CD4-positive, alpha-beta T cell (primary cell): Measurements from ENCODE around the gene CCDC136. TPM values are rescaled to one million over a fixed set of nuclear protein-coding genes. Genes with fewer than 3 reads are reported as not detected.

ENCODE experiments used
- ATAC-seq: fragments of 200-7000 bp; cut with Tn5 transposase; one replicate; pipeline ENCODE4 v1.10.0; 2022; ENCODE audit warnings: mild to moderate bottlenecking; ENCODE audit not compliant: poor library complexity
- CTCF ChIA-PET: fragments of 350-600 bp; sonication (Branson Sonifier 250); formaldehyde crosslinking; loops from one replicate; lab custom pipeline; 2021; ENCODE audit warnings: antibody characterized with exemption, inconsistent platforms; lab: Charles Lee
- POLR2A ChIA-PET: fragments of 350-600 bp; sonication (Branson Sonifier 250); formaldehyde crosslinking; loops from one replicate; lab custom pipeline; 2021; ENCODE audit warnings: antibody characterized with exemption, inconsistent platforms; lab: Charles Lee
- DNase-seq, 14 experiments: peaks; one replicate each; pipeline ENCODE4 v3.0.0-alpha.2; 2013 to 2020; ENCODE audit warnings: mixed read lengths in 2 of 14
- H3K27ac ChIP-seq, 2 donors: one replicate each; pipeline versions ENCODE4 v1.5.1 to v1.7.0; 2013; ENCODE audit warnings: low read length in 2 of 2, low read depth in 1 of 2, mild to moderate bottlenecking in 1 of 2
- H3K27me3 ChIP-seq, 2 experiments: 1 replicate in 1 of 2; 2 replicates in 1 of 2; pipeline versions ENCODE4 v1.6.1 to v1.7.0; 2013; ENCODE audit warnings: low read length in 2 of 2, control low read depth in 1 of 2, mild to moderate bottlenecking in 1 of 2, moderate library complexity in 1 of 2; ENCODE audit not compliant: insufficient read depth in 2 of 2, control insufficient read depth in 1 of 2
- H3K36me3 ChIP-seq: one replicate; pipeline ENCODE4 v1.6.1; 2013; ENCODE audit warnings: low read length, control low read depth; ENCODE audit not compliant: insufficient read depth
- H3K4me1 ChIP-seq: one replicate; pipeline ENCODE4 v1.6.1; 2013; ENCODE audit warnings: low read length, control low read depth; ENCODE audit not compliant: insufficient read depth
- H3K4me3 ChIP-seq: one replicate; pipeline ENCODE4 v1.5.1; 2013; ENCODE audit warnings: mild to moderate bottlenecking, low read length, moderate library complexity
- H3K9me3 ChIP-seq, 2 experiments: 1 replicate in 1 of 2; 2 replicates in 1 of 2; pipeline versions ENCODE4 v1.6.1 to v1.7.0; 2013; ENCODE audit warnings: low read length in 2 of 2, mild to moderate bottlenecking in 2 of 2, control low read depth in 1 of 2, moderate library complexity in 1 of 2; ENCODE audit not compliant: control insufficient read depth in 1 of 2, insufficient read depth in 1 of 2
- H3K27ac Mint-ChIP-seq: one replicate; pipeline ENCODE4 v1.8.0; 2020; ENCODE audit warnings: mixed read lengths
- H3K27me3 Mint-ChIP-seq: one replicate; pipeline ENCODE4 v1.8.0; 2021; ENCODE audit warnings: mixed read lengths
- H3K36me3 Mint-ChIP-seq: one replicate; pipeline ENCODE4 v1.8.0; 2021; ENCODE audit warnings: low read depth, mixed read lengths
- H3K4me1 Mint-ChIP-seq: one replicate; pipeline ENCODE4 v1.8.0; 2021; ENCODE audit warnings: low read depth, mixed read lengths
- H3K4me3 Mint-ChIP-seq: one replicate; pipeline ENCODE4 v1.8.0; 2020; ENCODE audit warnings: mild to moderate bottlenecking, mixed read lengths
- H3K9me3 Mint-ChIP-seq: one replicate; pipeline ENCODE4 v1.8.0; 2020; ENCODE audit warnings: mixed read lengths
- intact Hi-C, 2 experiments: fragments of 100-400 bp; cut with DNase I in 1 of 2; cut with micrococcal nuclease in 1 of 2; formaldehyde crosslinking; loops; one replicate each; pipeline versions ENCODE4 v1.15.1 to v1.9.0; 2023 to 2025; cut with DNase I, micrococcal nuclease
- total RNA-seq, 174 experiments: library from RNA in 2 of 174; stranded (reverse) in 2 of 174; gene quantifications; one replicate each; pipeline ENCODE4 v1.2.3 and lab custom pipeline; 2021 to 2026
- TF ChIP-seq, protein P1 (sequence below): fragments of 200-600 bp; IDR thresholded peaks from one replicate; pipeline ENCODE4 v1.8.0; 2022; ENCODE audit warnings: antibody characterized with exemption, mild to moderate bottlenecking

The CCDC136 gene
- total RNA-seq, 2 experiments from 2014 or later = 4.5 to 4.9 TPM

DNA sequence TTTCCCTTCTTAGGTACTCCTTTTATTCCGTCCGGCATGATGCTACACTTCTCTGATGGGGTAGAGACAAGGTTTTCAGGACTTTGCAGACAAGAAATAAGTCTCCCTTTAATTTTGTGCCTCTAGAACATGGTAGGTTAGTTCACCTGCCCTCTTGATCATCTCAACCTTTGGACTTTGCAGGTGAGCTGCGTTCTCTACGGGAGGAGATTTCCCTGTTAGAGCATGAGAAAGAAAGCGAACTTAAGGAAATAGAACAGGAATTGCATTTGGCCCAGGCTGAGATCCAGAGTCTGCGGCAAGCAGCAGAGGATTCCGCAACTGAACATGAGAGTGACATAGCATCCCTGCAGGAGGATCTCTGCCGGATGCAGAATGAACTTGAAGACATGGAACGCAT lies 9.2 kb downstream of the CCDC136 start:
- CTCF ChIA-PET = no interaction called here
- H3K36me3 Mint-ChIP-seq = peaks cover 17% of the 10 kb centered on the region
- H3K9me3 Mint-ChIP-seq = no peaks in the 10 kb centered on the region

DNA sequence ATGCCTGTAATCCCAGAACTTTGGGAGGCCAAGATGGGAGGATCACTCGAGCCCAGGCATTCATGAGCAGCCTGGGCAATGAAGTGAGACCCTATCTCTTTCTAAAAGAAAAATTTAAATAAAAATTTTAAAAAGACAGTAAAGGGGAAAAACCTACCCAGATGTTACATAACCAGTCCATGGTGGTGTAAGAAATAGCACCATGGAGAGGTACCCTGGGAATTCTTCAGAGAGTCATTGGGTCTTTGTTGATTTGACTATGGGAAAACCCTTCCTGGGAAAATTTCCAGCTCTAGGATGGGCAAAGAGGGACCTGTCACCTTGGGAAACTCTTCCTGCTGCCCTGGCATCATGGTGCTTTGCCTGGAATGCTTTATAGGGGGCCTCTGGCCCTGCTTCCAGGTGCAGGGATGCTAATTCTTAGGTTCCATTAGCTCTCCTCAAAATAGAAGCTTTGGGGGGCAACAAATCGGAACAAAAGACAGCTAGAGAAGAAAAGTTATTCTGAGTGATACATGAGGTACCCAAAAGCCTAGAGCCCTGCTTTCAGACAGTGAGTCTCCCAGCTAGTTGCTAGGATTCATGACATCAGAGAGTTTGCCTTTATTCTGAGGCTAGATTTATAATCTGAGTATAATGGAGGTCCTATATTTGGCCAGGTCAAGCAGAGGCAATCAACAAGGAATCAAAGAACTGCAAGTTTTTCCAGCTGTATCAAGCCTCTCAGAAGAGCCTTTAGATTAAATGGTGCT lies 10.1 kb downstream of the CCDC136 start:
- H3K4me3 Mint-ChIP-seq = no peak overlapping the region
- H3K4me1 Mint-ChIP-seq = no peaks in the 10 kb centered on the region
- Histone ChIP-seq H3K36me3 (peaks cover 10% of the 10 kb centered on the region), H3K9me3 (no peaks in the 10 kb centered on the region), H3K27ac (no peak overlapping the region), H3K4me3 (no peak overlapping the region), H3K4me1 (no peaks in the 10 kb centered on the region), H3K27me3 (no peaks in the 10 kb centered on the region)
- no peaks in the 10 kb centered on the region for H3K9me3 Mint-ChIP-seq
- TF ChIP-seq, protein P1, sequence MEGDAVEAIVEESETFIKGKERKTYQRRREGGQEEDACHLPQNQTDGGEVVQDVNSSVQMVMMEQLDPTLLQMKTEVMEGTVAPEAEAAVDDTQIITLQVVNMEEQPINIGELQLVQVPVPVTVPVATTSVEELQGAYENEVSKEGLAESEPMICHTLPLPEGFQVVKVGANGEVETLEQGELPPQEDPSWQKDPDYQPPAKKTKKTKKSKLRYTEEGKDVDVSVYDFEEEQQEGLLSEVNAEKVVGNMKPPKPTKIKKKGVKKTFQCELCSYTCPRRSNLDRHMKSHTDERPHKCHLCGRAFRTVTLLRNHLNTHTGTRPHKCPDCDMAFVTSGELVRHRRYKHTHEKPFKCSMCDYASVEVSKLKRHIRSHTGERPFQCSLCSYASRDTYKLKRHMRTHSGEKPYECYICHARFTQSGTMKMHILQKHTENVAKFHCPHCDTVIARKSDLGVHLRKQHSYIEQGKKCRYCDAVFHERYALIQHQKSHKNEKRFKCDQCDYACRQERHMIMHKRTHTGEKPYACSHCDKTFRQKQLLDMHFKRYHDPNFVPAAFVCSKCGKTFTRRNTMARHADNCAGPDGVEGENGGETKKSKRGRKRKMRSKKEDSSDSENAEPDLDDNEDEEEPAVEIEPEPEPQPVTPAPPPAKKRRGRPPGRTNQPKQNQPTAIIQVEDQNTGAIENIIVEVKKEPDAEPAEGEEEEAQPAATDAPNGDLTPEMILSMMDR = no peak
- ATAC-seq (no peak), DNase-seq (no peak)
- no peaks in the 10 kb centered on the region for H3K27me3 Mint-ChIP-seq
- no peak overlapping the region for H3K27ac Mint-ChIP-seq
- intact Hi-C loops = no loop called here
- ChIA-PET POLR2A (no interaction called here), CTCF (no interaction called here)
- H3K36me3 Mint-ChIP-seq = peaks cover 20% of the 10 kb centered on the region

More for the DNA sequence above, 9.2 kb downstream of the CCDC136 start:
- TF ChIP-seq, protein P1 = no peak
- DNase-seq (no peak), ATAC-seq (no peak)
- Mint-ChIP-seq H3K4me1 (no peaks in the 10 kb centered on the region), H3K27ac (no peak overlapping the region), H3K27me3 (no peaks in the 10 kb centered on the region), H3K4me3 (no peak overlapping the region)
- no peak overlapping the region for H3K4me3 ChIP-seq
- intact Hi-C loops = no loop called here
- H3K36me3 ChIP-seq = peaks cover 6% of the 10 kb centered on the region
- no peaks in the 10 kb centered on the region for H3K4me1 ChIP-seq
- H3K27ac ChIP-seq = no peak overlapping the region
- no peaks in the 10 kb centered on the region for H3K9me3 ChIP-seq
- POLR2A ChIA-PET = no interaction called here
- no peaks in the 10 kb centered on the region for H3K27me3 ChIP-seq

DNA sequence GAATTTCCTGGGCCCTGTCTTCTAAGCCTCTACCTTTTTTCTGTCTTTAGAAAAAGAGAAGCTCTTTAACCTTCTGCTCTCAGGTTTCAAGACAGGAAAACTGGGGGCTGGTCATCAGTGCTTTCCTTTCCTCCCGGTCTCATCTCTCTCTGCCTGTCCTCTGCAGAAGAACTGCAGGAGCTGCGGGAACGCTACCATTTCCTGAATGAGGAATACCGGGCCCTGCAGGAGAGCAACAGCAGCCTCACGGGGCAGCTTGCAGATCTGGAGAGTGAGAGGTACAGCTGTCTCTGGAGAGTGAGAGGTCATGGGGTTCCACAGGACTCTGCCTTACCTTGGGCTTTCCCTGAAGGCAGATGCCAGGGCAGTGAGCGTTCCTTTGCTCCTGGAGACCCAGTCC lies 12.7 kb downstream of the CCDC136 start:
- intact Hi-C loops = no loop called here
- H3K36me3 Mint-ChIP-seq = peaks cover 20% of the 10 kb centered on the region
- DNase-seq (no peak), ATAC-seq (no peak)
- H3K27me3 ChIP-seq = no peaks in the 10 kb centered on the region
- no peak overlapping the region for H3K4me3 Mint-ChIP-seq
- TF ChIP-seq, protein P1 = no peak
- no peaks in the 10 kb centered on the region for H3K9me3 ChIP-seq
- ChIA-PET CTCF (no interaction called here), POLR2A (interaction anchor here (0.5 kb wide), 1 partner anchor 1445 kb away, joined by 3 read pairs; no protein-coding TSS in a partner anchor)
- no peaks in the 10 kb centered on the region for H3K9me3 Mint-ChIP-seq
- H3K4me1 ChIP-seq = no peaks in the 10 kb centered on the region
- H3K4me3 ChIP-seq = no peak overlapping the region
- peaks cover 15% of the 10 kb centered on the region for H3K36me3 ChIP-seq
- H3K27ac Mint-ChIP-seq = no peak overlapping the region
- H3K4me1 Mint-ChIP-seq = no peaks in the 10 kb centered on the region
- H3K27me3 Mint-ChIP-seq = no peaks in the 10 kb centered on the region
- no peak overlapping the region for H3K27ac ChIP-seq
